Parathyroid adenoma (tissue), 2 donors: ENCODE data around the gene DUSP2.

Experiments
- H2AFZ ChIP-seq: fragments of 300-600 bp; sonication (generic); one replicate; pipeline ENCODE4 v1.7.0; 2017; ENCODE audit warnings: antibody characterized with exemption, mild to moderate bottlenecking
- H3K27ac ChIP-seq: fragments of 300-600 bp; sonication (generic); one replicate; pipeline ENCODE4 v1.7.0; 2017
- H3K27me3 ChIP-seq: fragments of 300-600 bp; sonication (generic); one replicate; pipeline ENCODE4 v1.7.0; 2017; ENCODE audit warnings: low read length; ENCODE audit not compliant: control insufficient read depth, insufficient read depth
- H3K36me3 ChIP-seq: fragments of 300-600 bp; sonication (generic); one replicate; pipeline ENCODE4 v1.7.0; 2017; ENCODE audit warnings: low read length; ENCODE audit not compliant: control insufficient read depth, insufficient read depth
- H3K4me1 ChIP-seq: fragments of 300-600 bp; sonication (generic); one replicate; pipeline ENCODE4 v1.7.0; 2017; ENCODE audit warnings: control low read depth
- H3K4me2 ChIP-seq: fragments of 300-600 bp; sonication (generic); one replicate; pipeline ENCODE4 v1.7.0; 2017; ENCODE audit warnings: low read length
- H3K4me3 ChIP-seq: fragments of 300-600 bp; sonication (generic); one replicate; pipeline ENCODE4 v1.7.0; 2017; ENCODE audit warnings: low read depth, low read length
- H3K79me2 ChIP-seq: fragments of 300-600 bp; sonication (generic); one replicate; pipeline ENCODE4 v1.7.0; 2017; ENCODE audit warnings: control low read depth
- H3K9ac ChIP-seq: fragments of 300-600 bp; sonication (generic); one replicate; pipeline ENCODE4 v1.7.0; 2017; ENCODE audit warnings: mild to moderate bottlenecking
- H3K9me3 ChIP-seq: fragments of 300-600 bp; sonication (generic); one replicate; pipeline ENCODE4 v1.7.0; 2017; ENCODE audit warnings: low read length; ENCODE audit not compliant: control insufficient read depth
- CTCF ChIP-seq: fragments of 300-600 bp; sonication (generic); IDR thresholded peaks from one replicate; pipeline ENCODE4 v1.7.0; 2017; ENCODE audit warnings: antibody characterized with exemption, mild to moderate bottlenecking
- donor health status: primary hyperparathyroidism.

DUSP2 gene

GRCh38 chr2:96145036-96145847, at the start of gene DUSP2:
DUSP2 (minus strand) TSS chr2:96145440; CDS start chr2:96145354, 86 bp downstream.
- Histone ChIP-seq H3K9me3 (no peaks in the 10 kb centered on the region), H3K4me3 (peak within 1 kb of the TSS; percentile 65)
- TF ChIP-seq CTCF, result no peak

GRCh38 chr2:96191937-96192670, 46.9 kb upstream of the DUSP2 start:
- TF ChIP-seq CTCF, result no peak
- Histone ChIP-seq H3K4me3 (no peak overlapping the region), H3K27ac (no peak overlapping the region), H3K4me2 (no peak overlapping the region), H3K4me1 (peaks cover 6% of the 10 kb centered on the region), H3K27me3 (no peaks in the 10 kb centered on the region), H3K9ac (no peak overlapping the region), H3K79me2 (peaks cover 18% of the 10 kb centered on the region), H3K9me3 (no peaks in the 10 kb centered on the region), H3K36me3 (no peaks in the 10 kb centered on the region), H2AFZ (no peak overlapping the region)

More at GRCh38 chr2:96145036-96145847, at the start of gene DUSP2:
- H2AFZ ChIP-seq, result peak within 1 kb of the TSS; percentile 81
- peaks cover 20% of the 10 kb centered on the region for H3K4me1 ChIP-seq
- H3K27ac ChIP-seq, result peak within 1 kb of the TSS; percentile 65
- no peaks in the 10 kb centered on the region for H3K79me2 ChIP-seq
- H3K4me2 ChIP-seq, result peak within 1 kb of the TSS; percentile 87
- H3K36me3 ChIP-seq, result no peaks in the 10 kb centered on the region
- peak within 1 kb of the TSS; percentile 35 for H3K9ac ChIP-seq
- no peaks in the 10 kb centered on the region for H3K27me3 ChIP-seq

- TF ChIP-seq CTCF, result no peak
- Histone ChIP-seq H3K27ac (no peak overlapping the region), H3K36me3 (no peaks in the 10 kb centered on the region)
Measured at GRCh38 chr2:96188821-96189526, 43.7 kb upstream of the DUSP2 start.

GRCh38 chr2:96186562-96186961, 41.3 kb upstream of the DUSP2 start:
- Histone ChIP-seq H3K4me1 (peaks cover 11% of the 10 kb centered on the region), H3K27ac (no peak overlapping the region), H3K9ac (no peak overlapping the region)

More at GRCh38 chr2:96188821-96189526, 43.7 kb upstream of the DUSP2 start:
- Histone ChIP-seq H3K27me3 (no peaks in the 10 kb centered on the region), H2AFZ (no peak overlapping the region), H3K79me2 (peaks cover 5% of the 10 kb centered on the region), H3K4me1 (peaks cover 11% of the 10 kb centered on the region), H3K4me2 (no peak overlapping the region), H3K4me3 (no peak overlapping the region), H3K9me3 (no peaks in the 10 kb centered on the region), H3K9ac (no peak overlapping the region)

More at GRCh38 chr2:96186562-96186961, 41.3 kb upstream of the DUSP2 start:
- H3K4me2 ChIP-seq, result no peak overlapping the region
- no peaks in the 10 kb centered on the region for H3K36me3 ChIP-seq
- H3K4me3 ChIP-seq, result no peak overlapping the region
- no peaks in the 10 kb centered on the region for H3K27me3 ChIP-seq
- H2AFZ ChIP-seq, result no peak overlapping the region
- TF ChIP-seq CTCF, result no peak
- peaks cover 3% of the 10 kb centered on the region for H3K79me2 ChIP-seq
- no peaks in the 10 kb centered on the region for H3K9me3 ChIP-seq
